Measurements from ENCODE around the gene INSIG2.
A peak's percentile ranks its signal among the peaks of the same experiment; 100 is the strongest.

The INSIG2 gene

DNA sequence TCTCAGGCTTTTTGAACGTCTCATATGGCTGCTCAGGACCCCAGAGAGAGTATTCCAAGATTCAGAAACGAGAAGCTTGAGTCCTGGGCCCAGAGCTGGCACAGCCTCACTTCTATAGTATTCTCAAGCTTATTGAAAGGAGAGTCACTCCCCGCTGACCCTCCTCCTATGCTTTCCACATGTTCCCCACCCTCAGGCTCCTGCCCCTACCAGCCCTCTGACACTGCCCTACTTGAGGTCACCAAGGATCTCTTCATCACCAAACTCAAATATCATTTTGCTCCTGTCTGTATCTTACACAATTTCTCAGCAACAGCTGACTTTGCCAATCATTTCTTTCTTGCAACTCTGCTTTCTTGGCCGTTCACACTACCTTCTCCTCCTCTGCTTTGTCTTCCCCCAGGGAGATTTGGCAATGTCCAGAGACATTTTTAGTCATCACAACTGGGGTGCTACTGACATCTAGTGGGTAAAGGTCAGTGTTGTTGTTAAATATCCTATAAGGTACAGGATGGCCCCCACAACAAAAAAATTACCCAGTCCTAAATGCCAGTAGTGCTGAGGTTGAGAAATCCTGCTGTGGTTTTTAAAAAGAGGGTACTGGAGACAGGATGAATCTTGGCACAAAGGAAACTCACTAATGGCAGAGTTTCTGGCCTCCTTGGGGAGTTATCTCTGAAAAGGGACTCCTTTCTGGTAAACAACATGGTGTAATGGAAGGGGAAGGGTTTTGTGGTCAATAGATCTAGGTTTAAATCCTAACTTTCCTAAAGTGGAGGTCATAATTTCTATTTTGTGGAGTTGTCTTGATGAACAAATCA, 26.9 kb upstream of the INSIG2 start:
- H3F3A ChIP-seq (ENCODE audit: insufficient read depth, low read length), result no peaks in the 10 kb centered on the region
- H3K9me2 ChIP-seq (ENCODE audit: low read depth, low read length), result no peaks in the 10 kb centered on the region
- H3K36me3 ChIP-seq (ENCODE audit: insufficient read depth, low read length), result no peaks in the 10 kb centered on the region
- H4K20me1 ChIP-seq (ENCODE audit: insufficient read depth, low read length), result no peaks in the 10 kb centered on the region
- H2AFZ ChIP-seq (ENCODE audit: low read length), result no peak overlapping the region
- no peaks in the 10 kb centered on the region for H3K27me3 ChIP-seq (ENCODE audit: insufficient read depth, low read length)
- no peak overlapping the region for H3K9ac ChIP-seq (ENCODE audit: low read length)
- no peak overlapping the region for H3K4me2 ChIP-seq (ENCODE audit: low read length)
- H3K27ac ChIP-seq (ENCODE audit: low read depth, low read length, poor library complexity, severe bottlenecking), result peak overlapping the region; percentile 34
- no peak overlapping the region for H3K4me3 ChIP-seq (ENCODE audit: low read depth, low read length, poor library complexity, severe bottlenecking)
- H3K9me3 ChIP-seq (ENCODE audit: low read length), result no peaks in the 10 kb centered on the region
- H3K4me1 ChIP-seq (ENCODE audit: insufficient read depth, low read length, severe bottlenecking), result peaks cover 23% of the 10 kb centered on the region
- TF ChIP-seq, protein P1, sequence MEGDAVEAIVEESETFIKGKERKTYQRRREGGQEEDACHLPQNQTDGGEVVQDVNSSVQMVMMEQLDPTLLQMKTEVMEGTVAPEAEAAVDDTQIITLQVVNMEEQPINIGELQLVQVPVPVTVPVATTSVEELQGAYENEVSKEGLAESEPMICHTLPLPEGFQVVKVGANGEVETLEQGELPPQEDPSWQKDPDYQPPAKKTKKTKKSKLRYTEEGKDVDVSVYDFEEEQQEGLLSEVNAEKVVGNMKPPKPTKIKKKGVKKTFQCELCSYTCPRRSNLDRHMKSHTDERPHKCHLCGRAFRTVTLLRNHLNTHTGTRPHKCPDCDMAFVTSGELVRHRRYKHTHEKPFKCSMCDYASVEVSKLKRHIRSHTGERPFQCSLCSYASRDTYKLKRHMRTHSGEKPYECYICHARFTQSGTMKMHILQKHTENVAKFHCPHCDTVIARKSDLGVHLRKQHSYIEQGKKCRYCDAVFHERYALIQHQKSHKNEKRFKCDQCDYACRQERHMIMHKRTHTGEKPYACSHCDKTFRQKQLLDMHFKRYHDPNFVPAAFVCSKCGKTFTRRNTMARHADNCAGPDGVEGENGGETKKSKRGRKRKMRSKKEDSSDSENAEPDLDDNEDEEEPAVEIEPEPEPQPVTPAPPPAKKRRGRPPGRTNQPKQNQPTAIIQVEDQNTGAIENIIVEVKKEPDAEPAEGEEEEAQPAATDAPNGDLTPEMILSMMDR (IDR thresholded peaks at IDR 0.05; ENCODE audit: low read length), result peak; percentile 80
- TF ChIP-seq EZH2 (IDR thresholded peaks at IDR 0.05; ENCODE audit: borderline replicate concordance, low read length), result no peak
- no peaks in the 10 kb centered on the region for H3K79me2 ChIP-seq (ENCODE audit: insufficient read depth, low read length)

DNA sequence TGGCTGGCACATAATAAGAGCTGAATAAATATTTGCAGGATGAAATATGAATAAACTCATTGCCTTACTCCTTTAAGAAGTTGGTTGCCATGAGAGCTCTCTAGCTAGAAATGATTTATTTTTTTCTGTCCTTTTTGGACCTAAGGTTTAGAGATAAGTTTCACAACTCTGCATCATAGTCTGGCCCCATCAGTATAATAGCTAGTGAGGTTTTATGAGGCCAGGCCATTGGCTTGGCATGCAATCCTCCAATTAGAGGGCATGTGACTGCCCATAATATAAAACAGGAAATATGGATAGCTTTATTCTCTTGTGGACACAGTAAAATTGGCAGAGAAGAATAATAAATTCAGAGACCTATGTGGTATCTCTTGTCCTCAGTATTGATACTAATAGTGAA, 26.2 kb upstream of the INSIG2 start:
- no peak overlapping the region for H2AFZ ChIP-seq (ENCODE audit: low read length)
- no peak overlapping the region for H3K4me2 ChIP-seq (ENCODE audit: low read length)
- H3K27me3 ChIP-seq (ENCODE audit: insufficient read depth, low read length), result no peaks in the 10 kb centered on the region
- H3K36me3 ChIP-seq (ENCODE audit: insufficient read depth, low read length), result no peaks in the 10 kb centered on the region
- no peaks in the 10 kb centered on the region for H3F3A ChIP-seq (ENCODE audit: insufficient read depth, low read length)
- H3K4me1 ChIP-seq (ENCODE audit: insufficient read depth, low read length, severe bottlenecking), result peaks cover 16% of the 10 kb centered on the region
- no peak overlapping the region for H3K9ac ChIP-seq (ENCODE audit: low read length)
- H3K79me2 ChIP-seq (ENCODE audit: insufficient read depth, low read length), result no peaks in the 10 kb centered on the region
- no peak overlapping the region for H3K27ac ChIP-seq (ENCODE audit: low read depth, low read length, poor library complexity, severe bottlenecking)
- TF ChIP-seq, protein P1 (IDR thresholded peaks at IDR 0.05; ENCODE audit: low read length), result no peak
- TF ChIP-seq EZH2 (IDR thresholded peaks at IDR 0.05; ENCODE audit: borderline replicate concordance, low read length), result no peak
- H3K9me2 ChIP-seq (ENCODE audit: low read depth, low read length), result no peaks in the 10 kb centered on the region
- no peaks in the 10 kb centered on the region for H3K9me3 ChIP-seq (ENCODE audit: low read length)
- no peak overlapping the region for H3K4me3 ChIP-seq (ENCODE audit: low read depth, low read length, poor library complexity, severe bottlenecking)
- H4K20me1 ChIP-seq (ENCODE audit: insufficient read depth, low read length), result no peaks in the 10 kb centered on the region

DNA sequence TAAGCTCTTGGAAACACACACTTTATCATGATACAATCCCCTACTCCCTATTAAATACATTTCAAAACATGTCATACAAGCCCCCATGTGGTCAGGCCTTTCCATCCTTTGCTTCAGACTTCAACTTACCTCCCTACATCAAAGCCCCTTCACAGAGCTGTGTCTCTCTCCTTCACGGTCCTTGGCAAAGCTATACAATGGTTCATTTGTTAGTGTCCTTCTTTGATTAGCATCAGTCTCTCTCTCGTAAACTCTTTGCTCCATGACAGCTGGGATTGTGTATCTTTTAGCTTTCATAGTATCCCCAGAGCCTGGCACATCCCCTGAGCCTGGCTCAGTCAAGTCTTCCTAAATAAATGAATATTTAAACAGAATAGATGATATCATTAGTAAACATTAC, 25.6 kb upstream of the INSIG2 start:
- Histone ChIP-seq H2AFZ (ENCODE audit: low read length) (no peak overlapping the region), H3K27me3 (ENCODE audit: insufficient read depth, low read length) (no peaks in the 10 kb centered on the region), H3K9me3 (ENCODE audit: low read length) (no peaks in the 10 kb centered on the region), H3K4me2 (ENCODE audit: low read length) (no peak overlapping the region), H3K27ac (ENCODE audit: low read depth, low read length, poor library complexity, severe bottlenecking) (no peak overlapping the region), H3K36me3 (ENCODE audit: insufficient read depth, low read length) (no peaks in the 10 kb centered on the region), H4K20me1 (ENCODE audit: insufficient read depth, low read length) (no peaks in the 10 kb centered on the region), H3K4me1 (ENCODE audit: insufficient read depth, low read length, severe bottlenecking) (peaks cover 14% of the 10 kb centered on the region), H3K9me2 (ENCODE audit: low read depth, low read length) (no peaks in the 10 kb centered on the region), H3K9ac (ENCODE audit: low read length) (no peak overlapping the region), H3K4me3 (ENCODE audit: low read depth, low read length, poor library complexity, severe bottlenecking) (no peak overlapping the region), H3F3A (ENCODE audit: insufficient read depth, low read length) (no peaks in the 10 kb centered on the region), H3K79me2 (ENCODE audit: insufficient read depth, low read length) (no peaks in the 10 kb centered on the region)
- no peak for TF ChIP-seq EZH2 (IDR thresholded peaks at IDR 0.05; ENCODE audit: borderline replicate concordance, low read length)
- TF ChIP-seq, protein P1 (IDR thresholded peaks at IDR 0.05; ENCODE audit: low read length), result no peak
